ENCODE results near the gene NGF.

Gene NGF

DNA sequence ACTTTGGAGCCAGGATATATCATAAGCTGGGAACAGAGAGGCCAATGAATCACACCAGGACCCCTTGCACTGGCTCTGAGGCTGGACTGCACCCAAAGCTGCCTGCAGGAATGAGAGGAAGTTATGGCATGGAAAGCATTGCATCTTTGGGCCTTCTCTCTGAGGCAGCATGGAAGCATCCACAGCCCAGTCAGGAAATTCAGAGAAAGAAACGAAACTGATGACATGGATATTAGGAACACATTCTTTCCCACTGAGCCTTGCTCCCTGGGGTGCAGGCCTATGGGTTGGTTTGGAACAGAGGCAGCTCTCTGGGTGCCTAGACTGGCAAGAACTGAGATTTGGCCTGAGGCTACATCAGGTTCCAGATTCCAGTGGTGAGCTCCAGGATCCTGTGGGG, 98.6 kb downstream of the NGF start:
- in situ Hi-C loops (cut with HindIII; ENCODE audit: low sequenced_read_pairs): no loop called here
- no peak for TF ChIP-seq CTCF (IDR thresholded peaks at IDR 0.05; ENCODE audit: low read depth, low read length, missing control alignments)
- no peak overlapping the region for H3K4me3 ChIP-seq (ENCODE audit: low read depth, low read length)
- DNase-seq (ENCODE audit: low read depth): no peak

- TF ChIP-seq CTCF (IDR thresholded peaks at IDR 0.05; ENCODE audit: low read depth, low read length, missing control alignments): no peak
- in situ Hi-C loops (cut with HindIII; ENCODE audit: low sequenced_read_pairs): no loop called here
- DNase-seq (ENCODE audit: low read depth): no peak
- no peak overlapping the region for H3K4me3 ChIP-seq (ENCODE audit: low read depth, low read length)
Measured at GRCh38 chr1:115239148-115239422, 99.0 kb downstream of the NGF start.

GRCh38 chr1:115238336-115239147, 99.5 kb downstream of the NGF start:
- in situ Hi-C loops (cut with HindIII; ENCODE audit: low sequenced_read_pairs): no loop called here
- DNase-seq (ENCODE audit: low read depth): no peak
- TF ChIP-seq CTCF (IDR thresholded peaks at IDR 0.05; ENCODE audit: low read depth, low read length, missing control alignments): no peak
- no peak overlapping the region for H3K4me3 ChIP-seq (ENCODE audit: low read depth, low read length)

DNA sequence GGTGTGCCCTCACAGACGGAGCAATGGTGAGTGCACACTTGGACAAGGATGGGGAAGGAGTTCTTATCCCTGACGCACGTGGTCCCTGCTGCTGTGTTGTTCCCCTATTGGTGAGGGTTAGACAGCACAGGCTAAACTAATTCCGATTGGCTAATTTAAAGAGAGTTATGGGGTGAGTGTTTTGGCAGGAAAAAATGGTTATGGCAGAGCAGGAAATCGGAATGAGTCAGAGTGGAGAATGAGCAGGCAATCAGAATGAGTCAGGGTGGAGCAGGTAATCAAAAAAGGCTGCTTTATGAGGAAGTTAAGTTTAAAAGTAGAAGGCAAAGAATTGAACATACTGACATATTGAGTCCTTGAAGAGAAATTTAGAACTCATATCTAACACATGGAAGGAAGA, 100.5 kb downstream of the NGF start:
- TF ChIP-seq CTCF (IDR thresholded peaks at IDR 0.05; ENCODE audit: low read depth, low read length, missing control alignments): no peak
- no peak for DNase-seq (ENCODE audit: low read depth)
- H3K4me3 ChIP-seq (ENCODE audit: low read depth, low read length): no peak overlapping the region
- in situ Hi-C loops (cut with HindIII; ENCODE audit: low sequenced_read_pairs): no loop called here

- no peak overlapping the region for H3K4me3 ChIP-seq (ENCODE audit: low read depth, low read length)
- in situ Hi-C loops (cut with HindIII; ENCODE audit: low sequenced_read_pairs): no loop called here
- TF ChIP-seq CTCF (IDR thresholded peaks at IDR 0.05; ENCODE audit: low read depth, low read length, missing control alignments): no peak
- DNase-seq (ENCODE audit: low read depth): no peak
Measured at GRCh38 chr1:115237023-115237422, 101.0 kb downstream of the NGF start.

All from astrocyte of the cerebellum (primary cell).